HG02759 (cell line): Measurements from ENCODE around the gene SLC25A21.
"Not testable (repeated sequence)": the region's sequence is repeated elsewhere in the genome, so short reads cannot be mapped to it uniquely, and the experiment has no call there.

Experiments used
- ATAC-seq: cut with Tn5 transposase; IDR thresholded peaks from one replicate; pipeline ENCODE4 v1.9.1; 2021; ENCODE audit warnings: mild to moderate bottlenecking, moderate library complexity; ENCODE audit not compliant: unreplicated experiment

SLC25A21 gene

GRCh38 chr14:37187294-37187693, 14.9 kb upstream of the SLC25A21 start:
- ATAC-seq, result no peak

DNA sequence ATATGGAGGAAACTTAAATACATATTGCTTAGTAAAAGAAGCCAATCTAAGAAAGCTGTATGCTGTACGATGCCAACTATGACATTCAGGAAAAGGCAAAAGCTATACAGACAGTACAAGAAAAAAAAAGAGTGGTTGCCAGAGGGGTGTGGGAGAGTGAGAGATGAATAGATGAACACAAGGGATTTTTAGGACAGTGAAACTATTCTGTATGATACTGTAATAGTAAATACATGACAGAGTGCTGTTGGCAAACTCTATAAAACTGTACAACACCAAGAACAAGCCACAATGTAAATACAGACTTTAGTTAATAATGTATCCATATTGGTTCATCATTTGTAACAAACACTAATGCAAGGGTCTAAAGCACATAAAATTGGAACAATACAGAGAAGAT, 14.5 kb upstream of the SLC25A21 start:
- no peak for ATAC-seq

DNA sequence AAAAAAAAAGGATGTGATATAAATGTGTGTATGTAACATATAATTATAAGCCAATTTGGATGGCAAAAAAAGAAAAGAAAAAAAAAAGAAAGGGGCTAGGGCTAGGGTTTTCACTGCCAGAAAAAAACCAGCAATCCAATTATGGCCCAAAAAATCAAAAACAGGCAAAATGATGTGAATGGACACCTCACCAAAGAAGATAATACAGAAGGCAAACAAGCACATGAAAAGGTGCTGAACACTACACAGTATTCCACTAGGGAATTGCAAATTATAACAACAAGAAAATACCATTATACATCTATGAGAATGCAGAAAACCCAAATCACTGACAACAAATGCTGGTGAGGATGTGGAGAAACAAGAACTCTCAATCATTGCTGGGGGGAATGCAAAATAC, 13.3 kb upstream of the SLC25A21 start:
- ATAC-seq, result no peak

GRCh38 chr14:37184520-37184919, 12.1 kb upstream of the SLC25A21 start:
- not testable (repeated sequence) for ATAC-seq

DNA sequence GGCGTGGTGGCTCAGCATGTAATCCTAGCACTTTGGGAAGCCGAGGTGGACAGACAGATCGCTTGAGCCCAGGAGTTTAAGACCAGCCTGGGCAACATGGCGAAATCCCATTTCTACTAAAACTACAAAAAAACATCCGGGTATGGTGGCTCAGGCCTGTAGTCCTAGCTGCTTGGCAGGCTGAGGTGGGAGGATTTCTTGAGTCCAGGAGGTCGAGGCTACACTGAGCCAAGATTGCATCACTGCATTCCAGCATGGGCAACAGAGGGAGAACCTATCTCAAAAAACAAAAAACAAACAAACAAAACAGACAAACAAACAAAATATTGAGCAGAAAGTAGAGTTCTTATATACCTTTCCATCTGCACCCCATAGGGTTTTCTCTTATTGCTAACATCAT, 9.0 kb upstream of the SLC25A21 start:
- ATAC-seq, result no peak

DNA sequence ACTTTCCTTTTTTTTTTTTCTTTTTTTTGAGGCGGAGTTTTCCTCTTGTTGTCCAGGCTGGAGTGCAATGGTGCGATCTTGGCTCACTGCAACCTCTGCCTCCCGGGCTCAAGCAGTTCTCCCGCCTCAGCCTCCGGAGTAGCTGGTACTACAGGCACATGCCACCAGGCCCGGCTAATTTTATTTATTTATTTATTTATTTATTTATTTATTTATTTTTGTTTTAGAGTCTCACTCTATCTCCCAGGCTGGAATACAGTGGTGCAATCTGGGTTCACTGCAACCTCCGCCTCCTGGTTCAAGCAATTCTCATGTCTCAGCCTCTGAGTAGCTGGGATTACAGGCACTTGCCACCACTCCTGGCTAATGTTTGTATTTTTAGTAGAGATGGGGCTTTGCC, 8.5 kb upstream of the SLC25A21 start:
- ATAC-seq, result not testable (repeated sequence)

DNA sequence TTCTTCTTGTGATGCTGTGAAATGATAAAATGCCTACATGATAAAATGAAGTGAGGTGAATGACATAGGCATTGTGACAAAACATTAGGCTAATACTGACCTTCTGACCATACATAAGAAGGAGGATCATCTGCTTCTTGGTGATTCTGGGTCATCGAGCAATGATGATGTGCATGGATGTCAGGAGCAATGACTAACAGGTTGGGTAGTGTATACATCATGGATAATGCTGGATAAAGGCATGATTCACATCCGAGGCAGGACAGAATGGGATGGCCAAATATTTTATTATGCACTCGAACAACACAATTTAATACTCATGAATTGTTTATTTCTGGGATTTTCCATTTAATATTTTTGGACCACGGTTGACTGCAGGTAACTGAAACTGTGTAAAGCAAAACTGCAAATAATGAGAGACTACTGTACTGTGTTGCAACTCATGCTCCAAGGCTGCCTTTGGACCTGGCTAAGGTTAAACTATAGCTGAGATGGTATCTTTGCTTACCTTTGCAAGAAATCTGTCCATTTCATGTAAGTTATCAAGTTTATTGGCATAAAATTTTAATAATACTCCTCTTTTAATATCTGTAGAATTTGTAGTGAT, 7.6 kb upstream of the SLC25A21 start:
- ATAC-seq, result no peak

GRCh38 chr14:37172936-37173614, 669 bp upstream of the SLC25A21 start:
- no peak for ATAC-seq

GRCh38 chr14:37171678-37172023, 755 bp downstream of the SLC25A21 start:
- no peak for ATAC-seq

- ATAC-seq, result no peak
These were observed 1.4 kb downstream of the SLC25A21 start for GRCh38 chr14:37170993-37171392.

- no peak for ATAC-seq
These were observed 2.2 kb downstream of the SLC25A21 start for GRCh38 chr14:37170237-37170636.

DNA sequence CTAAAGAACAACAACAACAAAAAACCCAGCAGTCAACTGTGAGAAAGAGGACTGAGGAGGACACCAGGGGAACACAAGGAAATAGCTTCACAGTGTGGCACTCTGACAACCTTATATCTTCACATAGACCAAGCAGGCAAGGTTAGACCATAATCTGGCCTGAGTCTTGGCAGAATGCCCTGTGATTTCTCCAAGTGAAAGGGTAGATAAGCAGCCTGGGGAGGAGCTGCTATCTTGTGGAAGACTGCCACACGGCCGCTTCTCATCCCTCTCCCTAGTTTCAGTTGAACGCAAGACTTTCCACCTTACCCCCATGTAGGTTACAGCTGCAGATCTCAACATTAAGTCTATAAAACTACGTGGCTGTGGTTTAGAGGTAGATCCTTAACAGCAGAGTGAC, 3.7 kb downstream of the SLC25A21 start:
- ATAC-seq, result no peak

- no peak for ATAC-seq
These were observed 5.0 kb downstream of the SLC25A21 start for GRCh38 chr14:37167151-37168047.

GRCh38 chr14:37165794-37166193, 6.6 kb downstream of the SLC25A21 start:
- no peak for ATAC-seq

DNA sequence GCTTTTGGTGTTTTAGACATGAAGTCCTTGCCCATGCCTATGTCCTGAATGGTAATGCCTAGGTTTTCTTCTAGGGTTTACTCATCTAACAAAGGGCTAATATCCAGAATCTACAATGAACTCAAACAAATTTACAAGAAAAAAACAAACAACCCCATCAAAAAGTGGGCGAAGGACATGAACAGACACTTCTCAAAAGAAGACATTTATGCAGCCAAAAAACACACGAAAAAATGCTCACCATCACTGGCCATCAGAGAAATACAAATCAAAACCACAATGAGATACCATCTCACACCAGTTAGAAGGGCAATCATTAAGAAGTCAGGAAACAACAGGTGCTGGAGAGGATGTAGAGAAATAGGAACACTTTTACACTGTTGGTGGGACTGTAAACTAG, 10.1 kb downstream of the SLC25A21 start:
- not testable (repeated sequence) for ATAC-seq

DNA sequence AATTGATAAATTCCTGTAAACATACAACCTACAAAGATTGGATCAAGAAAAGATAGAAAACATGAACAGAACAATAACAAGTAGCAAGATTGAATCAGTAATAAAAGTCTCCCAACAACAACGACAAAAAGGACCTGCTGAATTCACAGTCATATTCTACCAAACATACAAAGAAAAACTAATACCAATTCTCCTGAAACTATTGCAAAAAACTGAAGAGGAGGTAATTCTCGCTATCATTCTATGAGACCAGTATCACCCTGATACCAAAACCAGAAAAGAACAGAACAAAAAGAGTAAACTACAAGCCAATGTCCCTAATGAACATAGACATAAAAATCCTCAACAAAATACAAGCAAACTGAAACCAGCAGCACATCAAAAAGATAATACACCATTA, 14.4 kb downstream of the SLC25A21 start:
- ATAC-seq, result no peak

GRCh38 chr14:37153483-37153882, 18.9 kb downstream of the SLC25A21 start:
- no peak for ATAC-seq

DNA sequence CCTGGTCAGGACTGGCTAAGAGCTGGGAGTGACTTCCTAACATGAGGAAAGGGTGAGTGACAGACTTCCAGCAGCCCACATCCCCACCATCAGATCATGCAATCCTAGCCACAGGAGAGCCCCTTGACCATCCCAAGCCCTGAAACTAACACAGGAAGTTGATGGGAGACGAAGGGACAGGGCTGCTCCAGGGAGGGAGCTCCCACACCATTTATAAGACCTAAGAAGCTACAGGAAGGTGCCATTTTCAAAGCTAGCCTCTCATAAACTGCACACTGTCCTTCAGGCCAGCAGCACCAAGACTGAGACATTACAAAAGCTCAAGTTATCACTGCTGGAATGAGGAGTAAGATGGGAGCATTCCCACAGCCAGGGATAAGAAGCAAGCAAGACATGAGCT, 19.4 kb downstream of the SLC25A21 start:
- no peak for ATAC-seq

DNA sequence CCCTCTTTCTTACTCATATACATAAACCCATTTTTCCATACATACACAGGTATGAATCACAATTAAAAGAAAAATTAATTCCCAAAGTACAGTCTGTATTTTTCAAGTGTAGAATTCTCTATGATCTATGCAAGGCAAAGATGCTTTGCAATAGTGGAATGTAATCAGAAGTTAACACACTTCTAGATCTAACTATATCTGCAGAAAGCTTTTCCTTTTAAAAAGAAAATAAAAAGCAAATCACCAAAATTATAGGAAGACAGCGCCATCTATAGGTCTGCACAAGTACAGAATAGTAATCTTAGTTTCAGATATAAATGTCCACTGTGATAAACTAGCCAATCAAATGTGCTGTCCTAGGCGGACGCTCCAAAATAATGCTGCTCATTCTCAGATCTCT, 22.0 kb downstream of the SLC25A21 start:
- ATAC-seq, result no peak

DNA sequence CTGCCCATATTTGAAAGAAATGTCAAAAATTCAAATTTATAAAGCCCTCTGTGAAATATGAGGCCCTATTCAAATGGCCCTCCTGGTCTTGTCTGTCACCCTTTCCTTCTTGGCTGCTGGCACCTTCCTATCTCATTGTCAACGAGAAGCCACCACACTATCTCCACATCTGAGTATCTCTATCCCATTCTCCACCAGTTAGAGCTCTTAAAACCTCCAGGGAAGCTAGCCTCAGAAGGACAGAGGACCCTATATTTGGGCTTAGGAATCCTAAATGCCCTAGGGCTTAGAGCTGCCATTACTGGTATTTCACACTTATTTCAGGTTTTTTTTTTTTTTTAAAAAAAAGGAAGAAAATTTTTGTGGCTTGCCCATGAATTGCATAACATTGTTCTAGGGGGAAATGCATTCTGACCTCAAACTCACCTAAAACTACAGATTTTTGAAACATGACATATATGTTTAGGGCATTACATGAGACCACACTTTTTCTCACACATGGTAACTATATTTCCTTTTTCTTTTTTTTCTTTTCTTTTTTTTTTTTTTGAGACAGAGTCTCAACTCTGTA, 25.0 kb downstream of the SLC25A21 start:
- ATAC-seq, result no peak

DNA sequence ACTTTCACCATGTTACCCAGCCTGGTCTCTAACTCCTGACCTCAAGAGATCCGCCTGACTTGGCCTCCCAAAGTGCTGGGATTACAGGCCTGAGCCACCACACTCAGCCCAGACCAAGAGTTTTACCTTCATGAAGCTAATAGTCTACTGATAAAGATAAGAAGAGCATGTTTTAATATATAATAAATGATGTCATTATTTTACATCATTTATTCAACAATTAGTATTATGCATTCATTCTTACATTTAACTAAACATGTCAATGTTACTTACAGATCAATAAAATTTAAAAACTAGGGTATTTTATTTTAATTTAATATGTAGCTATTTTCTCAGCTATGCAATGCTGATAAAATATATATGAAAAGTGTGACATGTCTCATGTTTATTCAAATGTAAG, 26.0 kb downstream of the SLC25A21 start:
- not testable (repeated sequence) for ATAC-seq

DNA sequence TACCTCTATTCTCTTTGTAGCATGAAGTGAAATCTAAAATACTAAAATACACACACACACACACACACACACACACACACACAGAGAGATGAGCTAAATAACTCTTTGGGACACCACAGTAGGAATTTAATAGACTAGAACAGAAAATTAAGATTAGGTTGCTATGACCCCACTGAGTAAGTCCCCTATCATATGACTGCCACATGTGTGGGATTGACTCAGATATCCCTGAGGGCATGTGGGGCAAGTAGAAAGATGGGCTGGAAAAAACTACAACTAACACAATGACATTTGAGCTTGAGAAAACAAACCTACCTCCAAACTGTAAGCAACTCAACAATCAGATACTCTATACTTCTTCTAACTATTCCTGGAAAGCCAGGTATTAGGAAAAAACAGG, 27.0 kb downstream of the SLC25A21 start:
- no peak for ATAC-seq
